ENCODE data around the gene HMCN2. TPM values are rescaled to one million over a fixed set of nuclear protein-coding genes. Genes with fewer than 3 reads are reported as not detected.

HMCN2 gene
- total and polyA plus RNA-seq, 2 donors (not counting 3 experiments of a cell fraction or from before 2014, with no cell fraction given): 0.04 to 0.24 TPM

DNA sequence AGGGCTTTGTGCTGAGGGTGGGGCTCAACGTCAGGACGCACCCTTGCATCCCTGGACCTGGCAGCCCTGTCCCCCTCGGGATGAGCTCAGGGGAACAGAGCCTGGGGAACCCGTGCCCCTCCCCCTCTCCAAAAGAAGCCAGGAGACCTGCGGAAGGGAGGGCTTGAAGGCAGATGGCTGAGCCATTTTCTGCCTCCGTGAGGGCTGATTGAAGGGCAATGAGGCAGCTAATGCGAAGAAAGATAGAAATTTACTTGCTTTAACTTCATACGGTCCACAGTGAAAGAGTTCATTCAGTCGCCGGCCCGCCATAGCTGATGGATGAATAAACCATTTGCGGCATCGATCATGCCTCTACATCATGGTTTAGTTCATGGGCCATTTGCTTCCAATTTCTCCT, 208.0 kb downstream of the HMCN2 start:
- DNase-seq (ENCODE audit: low read depth, low spot score): no peak
- no peak overlapping the region for H3K4me3 ChIP-seq (replicated peaks in 1 of 3; ENCODE audit: insufficient read depth in 1 of 3, low read depth in 1 of 3, low read length in 3 of 3)
- intact Hi-C loops (cut with micrococcal nuclease) (no loop called here), dilution Hi-C loops (cut with MboI; ENCODE audit: extremely low pct_ligation_motif_present, low sequenced_read_pairs) (no loop called here)
- H3K79me2 ChIP-seq (ENCODE audit: control insufficient read depth, insufficient read depth, low read length): no peaks in the 10 kb centered on the region
- H3K9me1 ChIP-seq (replicated peaks; ENCODE audit: control insufficient read depth, extremely low read depth, insufficient read depth, low read length): no peaks in the 10 kb centered on the region
- ChIA-PET POLR2A (no interaction called here), CTCF (no interaction called here)
- no peak for FAIRE-seq
- no peaks in the 10 kb centered on the region for H3K36me3 ChIP-seq (ENCODE audit: control insufficient read depth in 2 of 2, extremely low read depth in 1 of 2, insufficient read depth in 2 of 2, low read length in 2 of 2)
- TF ChIP-seq GATA2 (IDR thresholded peaks at IDR 0.05; ENCODE audit: insufficient read depth, insufficient read length, low read depth, low read length): no peak
- TF ChIP-seq, protein P1, sequence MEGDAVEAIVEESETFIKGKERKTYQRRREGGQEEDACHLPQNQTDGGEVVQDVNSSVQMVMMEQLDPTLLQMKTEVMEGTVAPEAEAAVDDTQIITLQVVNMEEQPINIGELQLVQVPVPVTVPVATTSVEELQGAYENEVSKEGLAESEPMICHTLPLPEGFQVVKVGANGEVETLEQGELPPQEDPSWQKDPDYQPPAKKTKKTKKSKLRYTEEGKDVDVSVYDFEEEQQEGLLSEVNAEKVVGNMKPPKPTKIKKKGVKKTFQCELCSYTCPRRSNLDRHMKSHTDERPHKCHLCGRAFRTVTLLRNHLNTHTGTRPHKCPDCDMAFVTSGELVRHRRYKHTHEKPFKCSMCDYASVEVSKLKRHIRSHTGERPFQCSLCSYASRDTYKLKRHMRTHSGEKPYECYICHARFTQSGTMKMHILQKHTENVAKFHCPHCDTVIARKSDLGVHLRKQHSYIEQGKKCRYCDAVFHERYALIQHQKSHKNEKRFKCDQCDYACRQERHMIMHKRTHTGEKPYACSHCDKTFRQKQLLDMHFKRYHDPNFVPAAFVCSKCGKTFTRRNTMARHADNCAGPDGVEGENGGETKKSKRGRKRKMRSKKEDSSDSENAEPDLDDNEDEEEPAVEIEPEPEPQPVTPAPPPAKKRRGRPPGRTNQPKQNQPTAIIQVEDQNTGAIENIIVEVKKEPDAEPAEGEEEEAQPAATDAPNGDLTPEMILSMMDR (IDR thresholded peaks at IDR 0.05; ENCODE audit: extremely low read depth in 1 of 2, insufficient read depth in 1 of 2, low read depth in 1 of 2, low read length in 2 of 2): no peak
- TF ChIP-seq EZH2 (IDR thresholded peaks at IDR 0.05; ENCODE audit: borderline replicate concordance, low read depth, low read length, severe bottlenecking): no peak
- no peak for TF ChIP-seq POLR2AphosphoS5 (IDR thresholded peaks at IDR 0.05; ENCODE audit: insufficient read depth, low read depth, low read length)
- TF ChIP-seq POLR2A (IDR thresholded peaks at IDR 0.05; ENCODE audit: low read depth, low read length): no peak
- no peak for TF ChIP-seq JUN (IDR thresholded peaks at IDR 0.05; ENCODE audit: borderline replicate concordance, insufficient read depth, insufficient read length, low read depth)
- TF ChIP-seq, protein P2, sequence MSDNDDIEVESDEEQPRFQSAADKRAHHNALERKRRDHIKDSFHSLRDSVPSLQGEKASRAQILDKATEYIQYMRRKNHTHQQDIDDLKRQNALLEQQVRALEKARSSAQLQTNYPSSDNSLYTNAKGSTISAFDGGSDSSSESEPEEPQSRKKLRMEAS (IDR thresholded peaks at IDR 0.05; ENCODE audit: insufficient read depth, insufficient read length): no peak
- no peak for TF ChIP-seq MYC (IDR thresholded peaks at IDR 0.05; ENCODE audit: low read depth, low read length)
- H2AFZ ChIP-seq (ENCODE audit: low read depth, low read length): no peak overlapping the region
- no peaks in the 10 kb centered on the region for H3K9me3 ChIP-seq (replicated peaks; ENCODE audit: control insufficient read depth, insufficient read depth, low read length)
- H3K9ac ChIP-seq (replicated peaks; ENCODE audit: extremely low read depth, insufficient read depth, low read length): no peak overlapping the region
- no TSS peak for BruUV-seq (replicated peaks)
- H3K27me3 ChIP-seq (ENCODE audit: control insufficient read depth in 2 of 2, insufficient read depth in 2 of 2, low read length in 2 of 2): no peaks in the 10 kb centered on the region
- no peaks in the 10 kb centered on the region for H4K20me1 ChIP-seq (replicated peaks; ENCODE audit: control insufficient read depth, extremely low read depth, insufficient read depth, low read length)
- H3K4me1 ChIP-seq (ENCODE audit: control insufficient read depth, extremely low read depth, insufficient read depth, low read length): no peaks in the 10 kb centered on the region
- H3K27ac ChIP-seq (ENCODE audit: insufficient read depth, low read depth, low read length): no peak overlapping the region
- H3K4me2 ChIP-seq (ENCODE audit: insufficient read depth, low read length): no peak overlapping the region
